Measurements from ENCODE around the gene APOD.

Gene APOD

DNA sequence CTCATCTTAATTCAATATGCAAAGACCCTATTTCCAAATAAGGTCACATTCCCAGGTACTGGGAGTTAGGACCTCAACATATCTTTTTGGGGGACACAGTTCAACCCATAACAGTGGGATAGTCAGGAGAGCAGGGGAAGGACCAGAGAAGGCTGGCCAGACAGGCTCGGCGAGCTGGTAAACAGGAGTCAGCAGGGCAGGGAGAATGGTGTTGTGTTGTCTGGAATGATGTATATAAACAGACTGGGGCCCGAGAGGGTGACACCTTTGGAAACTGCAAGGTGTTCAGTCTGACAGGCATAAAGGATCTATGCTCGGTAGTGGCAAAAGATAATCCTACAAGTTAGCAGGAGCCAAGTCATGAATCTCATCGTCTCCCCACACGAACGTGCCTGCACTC lies 30.5 kb downstream of the APOD start:
- in situ Hi-C loops (cut with HindIII; ENCODE audit: low pct_ligation_motif_present, low sequenced_read_pairs), result no loop called here
- Histone ChIP-seq H3K4me3 (ENCODE audit: low read depth, low read length) (no peak overlapping the region), H3K36me3 (replicated peaks) (no peaks in the 10 kb centered on the region), H3K27ac (no peak overlapping the region), H3K27me3 (replicated peaks) (no peaks in the 10 kb centered on the region)
- TF ChIP-seq, protein P1, sequence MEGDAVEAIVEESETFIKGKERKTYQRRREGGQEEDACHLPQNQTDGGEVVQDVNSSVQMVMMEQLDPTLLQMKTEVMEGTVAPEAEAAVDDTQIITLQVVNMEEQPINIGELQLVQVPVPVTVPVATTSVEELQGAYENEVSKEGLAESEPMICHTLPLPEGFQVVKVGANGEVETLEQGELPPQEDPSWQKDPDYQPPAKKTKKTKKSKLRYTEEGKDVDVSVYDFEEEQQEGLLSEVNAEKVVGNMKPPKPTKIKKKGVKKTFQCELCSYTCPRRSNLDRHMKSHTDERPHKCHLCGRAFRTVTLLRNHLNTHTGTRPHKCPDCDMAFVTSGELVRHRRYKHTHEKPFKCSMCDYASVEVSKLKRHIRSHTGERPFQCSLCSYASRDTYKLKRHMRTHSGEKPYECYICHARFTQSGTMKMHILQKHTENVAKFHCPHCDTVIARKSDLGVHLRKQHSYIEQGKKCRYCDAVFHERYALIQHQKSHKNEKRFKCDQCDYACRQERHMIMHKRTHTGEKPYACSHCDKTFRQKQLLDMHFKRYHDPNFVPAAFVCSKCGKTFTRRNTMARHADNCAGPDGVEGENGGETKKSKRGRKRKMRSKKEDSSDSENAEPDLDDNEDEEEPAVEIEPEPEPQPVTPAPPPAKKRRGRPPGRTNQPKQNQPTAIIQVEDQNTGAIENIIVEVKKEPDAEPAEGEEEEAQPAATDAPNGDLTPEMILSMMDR (IDR thresholded peaks at IDR 0.05; ENCODE audit: low read depth, low read length, missing control alignments), result no peak
- no peak for DNase-seq

DNA sequence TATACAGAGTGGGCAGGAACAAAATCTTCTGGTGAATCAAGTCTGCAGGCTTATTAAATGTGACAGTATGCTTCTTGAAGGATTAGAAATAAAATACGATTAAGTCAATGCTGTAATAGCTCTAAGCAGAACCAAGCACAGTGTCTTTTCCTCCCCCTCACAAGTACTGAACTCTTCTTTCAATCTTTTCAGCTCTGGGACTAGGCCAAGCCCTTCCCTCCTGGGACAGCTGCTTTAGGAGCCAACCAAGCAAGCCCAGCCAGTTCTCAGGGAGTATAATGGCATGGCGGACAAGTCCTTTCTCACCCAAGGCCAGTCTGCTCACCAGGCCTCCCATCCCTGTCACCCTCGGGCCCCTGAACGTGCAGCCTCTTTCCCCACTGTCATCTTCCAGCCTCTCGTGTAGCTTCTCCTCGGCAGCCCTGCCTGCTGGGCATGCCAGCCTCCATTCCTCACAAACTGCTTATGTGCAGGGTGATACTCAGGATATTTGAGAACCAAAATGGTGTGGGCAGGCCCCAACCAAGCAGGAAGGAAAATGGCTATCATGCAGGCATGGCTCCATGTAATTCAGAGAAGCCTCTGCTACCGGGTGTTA lies 32.3 kb downstream of the APOD start:
- H3K36me3 ChIP-seq (replicated peaks), result no peaks in the 10 kb centered on the region
- no peak for DNase-seq
- in situ Hi-C loops (cut with HindIII; ENCODE audit: low pct_ligation_motif_present, low sequenced_read_pairs), result no loop called here
- H3K27ac ChIP-seq, result no peak overlapping the region
- H3K4me3 ChIP-seq (ENCODE audit: low read depth, low read length), result no peak overlapping the region
- TF ChIP-seq, protein P1 (IDR thresholded peaks at IDR 0.05; ENCODE audit: low read depth, low read length, missing control alignments), result no peak
- no peaks in the 10 kb centered on the region for H3K27me3 ChIP-seq (replicated peaks)

DNA sequence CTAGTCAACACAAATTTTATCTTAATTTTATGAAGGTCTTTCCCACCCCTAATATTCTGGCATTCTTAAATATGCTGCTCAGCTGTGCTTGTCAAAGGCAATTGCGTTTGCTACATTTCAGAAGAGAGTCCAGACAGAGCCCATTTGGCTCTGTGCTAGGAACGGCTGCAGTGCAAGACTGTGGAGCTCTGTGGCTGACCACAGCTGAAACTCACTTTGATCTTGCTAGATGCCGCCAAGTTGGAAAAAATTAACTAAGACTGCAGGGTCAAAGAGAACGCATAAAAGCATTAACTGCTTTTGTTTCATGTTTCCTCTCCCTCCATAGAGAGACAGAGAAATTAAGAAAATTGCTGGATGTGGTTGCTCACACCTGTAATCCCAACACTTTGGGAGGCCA lies 33.0 kb downstream of the APOD start:
- DNase-seq, result no peak
- in situ Hi-C loops (cut with HindIII; ENCODE audit: low pct_ligation_motif_present, low sequenced_read_pairs), result no loop called here
- H3K4me3 ChIP-seq (ENCODE audit: low read depth, low read length), result no peak overlapping the region
- no peaks in the 10 kb centered on the region for H3K27me3 ChIP-seq (replicated peaks)
- H3K36me3 ChIP-seq (replicated peaks), result no peaks in the 10 kb centered on the region
- no peak overlapping the region for H3K27ac ChIP-seq
- TF ChIP-seq, protein P1 (IDR thresholded peaks at IDR 0.05; ENCODE audit: low read depth, low read length, missing control alignments), result no peak

DNA sequence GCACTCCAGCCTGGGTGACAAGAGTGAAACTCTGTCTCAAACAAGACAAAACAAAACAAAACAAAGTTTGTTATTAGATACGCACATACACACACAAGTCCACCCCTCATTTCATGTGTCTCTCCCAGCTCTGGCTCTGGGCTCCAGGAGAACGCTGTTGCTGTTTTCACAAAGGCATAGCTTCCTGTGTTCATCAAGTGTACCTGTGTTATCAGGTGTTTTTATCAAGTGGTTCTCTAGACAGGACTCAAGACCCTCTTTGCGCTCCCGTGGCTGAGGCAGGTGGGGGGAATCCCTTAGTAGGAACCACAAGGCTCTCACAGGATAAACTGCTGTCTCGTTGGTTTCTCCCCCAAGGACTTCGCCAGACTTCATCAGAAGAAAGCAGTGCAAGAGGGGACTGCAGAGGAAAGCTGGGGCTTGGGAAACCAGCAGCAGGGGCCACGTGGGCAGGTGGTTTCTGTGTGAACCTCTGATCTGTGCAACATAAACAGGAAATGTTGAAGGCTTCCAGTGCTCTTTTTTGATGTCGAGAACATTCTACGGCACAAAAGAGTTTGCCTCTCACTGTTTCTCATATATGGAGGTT lies 33.7 kb downstream of the APOD start:
- in situ Hi-C loops (cut with HindIII; ENCODE audit: low pct_ligation_motif_present, low sequenced_read_pairs), result no loop called here
- Histone ChIP-seq H3K4me3 (ENCODE audit: low read depth, low read length) (no peak overlapping the region), H3K27ac (no peak overlapping the region), H3K27me3 (replicated peaks) (no peaks in the 10 kb centered on the region), H3K36me3 (replicated peaks) (no peaks in the 10 kb centered on the region)
- DNase-seq, result no peak
- TF ChIP-seq, protein P1 (IDR thresholded peaks at IDR 0.05; ENCODE audit: low read depth, low read length, missing control alignments), result no peak

DNA sequence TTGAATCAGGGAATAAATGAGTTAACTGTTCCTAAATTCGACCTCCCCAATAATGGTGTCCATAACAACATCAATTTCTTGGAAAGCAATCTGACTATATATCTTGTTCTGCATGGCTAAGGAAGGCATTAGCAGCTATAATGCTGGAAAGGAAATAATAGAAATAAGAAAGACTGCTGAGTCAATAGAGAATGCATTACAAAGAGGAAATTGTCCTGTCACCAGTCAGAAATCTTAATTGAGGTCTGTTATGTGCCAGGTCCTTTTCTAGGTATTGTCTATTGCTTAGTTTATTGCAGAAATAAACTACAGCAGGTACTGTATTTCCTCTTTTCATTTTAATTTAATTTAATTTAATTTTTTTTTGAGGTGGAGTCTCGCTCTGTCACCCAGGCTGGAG lies 34.8 kb downstream of the APOD start:
- no peaks in the 10 kb centered on the region for H3K36me3 ChIP-seq (replicated peaks)
- DNase-seq, result no peak
- no peak overlapping the region for H3K4me3 ChIP-seq (ENCODE audit: low read depth, low read length)
- TF ChIP-seq, protein P1 (IDR thresholded peaks at IDR 0.05; ENCODE audit: low read depth, low read length, missing control alignments), result no peak
- no peak overlapping the region for H3K27ac ChIP-seq
- H3K27me3 ChIP-seq (replicated peaks), result no peaks in the 10 kb centered on the region
- in situ Hi-C loops (cut with HindIII; ENCODE audit: low pct_ligation_motif_present, low sequenced_read_pairs), result no loop called here

DNA sequence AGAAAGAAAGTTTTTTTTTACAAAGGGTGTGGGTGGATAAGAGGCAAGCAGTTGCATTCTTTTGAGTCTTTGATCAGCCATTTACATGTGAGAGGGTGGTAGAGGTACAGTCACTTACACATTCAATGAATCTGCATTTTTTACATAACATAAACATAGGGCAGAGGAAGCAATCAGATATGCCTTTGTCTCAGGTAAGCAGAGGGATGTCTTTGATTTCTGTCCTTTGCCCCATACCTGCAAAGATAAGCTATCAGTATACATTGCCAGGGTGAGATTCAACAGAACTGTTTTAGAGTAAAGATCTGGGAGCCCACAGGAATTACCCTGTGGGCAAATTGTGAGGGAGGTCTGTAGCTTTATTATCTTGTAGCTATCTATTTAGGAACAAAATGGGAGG lies 35.2 kb downstream of the APOD start:
- Histone ChIP-seq H3K27me3 (replicated peaks) (no peaks in the 10 kb centered on the region), H3K4me3 (ENCODE audit: low read depth, low read length) (no peak overlapping the region), H3K36me3 (replicated peaks) (no peaks in the 10 kb centered on the region), H3K27ac (no peak overlapping the region)
- TF ChIP-seq, protein P1 (IDR thresholded peaks at IDR 0.05; ENCODE audit: low read depth, low read length, missing control alignments), result no peak
- in situ Hi-C loops (cut with HindIII; ENCODE audit: low pct_ligation_motif_present, low sequenced_read_pairs), result no loop called here
- no peak for DNase-seq
